Adipose tissue (tissue), 3 donors: ENCODE results near the gene SUSD1. TPM values are rescaled to one million over a fixed set of nuclear protein-coding genes. Genes with fewer than 3 reads are reported as not detected.
"Not testable (repeated sequence)": the region's sequence is repeated elsewhere in the genome, so short reads cannot be mapped to it uniquely, and the experiment has no call there.

ENCODE experiments used
- H3K27ac ChIP-seq: one replicate; pipeline ENCODE4 v1.5.1; 2013; ENCODE audit warnings: low read depth, low read length
- WGBS, 3 donors: extraction: QIAGEN DNeasy Blood & Tissue Kit; methylation state at CpG; one replicate each; pipeline ENCODE4 v1.1.7; 2013; 5-methylcytosine and 5-hydroxymethylcytosine counted together
- polyA plus RNA-seq, 3 donors: library from polyadenylated mRNA; stranded (reverse); fragments of 200-250 nt; gene quantifications; one replicate each; pipeline ENCODE4 v1.2.3, GENCODE V29; 2013
- donor health status: healthy with polysubstance abuse.
- donor health status: Bipolar disorder and iron deficiency.
- donor health status: healthy.

Gene SUSD1
- polyA plus RNA-seq, result 1 to 10 TPM; 2.9 to 6.5 (median 5.7) TPM

DNA sequence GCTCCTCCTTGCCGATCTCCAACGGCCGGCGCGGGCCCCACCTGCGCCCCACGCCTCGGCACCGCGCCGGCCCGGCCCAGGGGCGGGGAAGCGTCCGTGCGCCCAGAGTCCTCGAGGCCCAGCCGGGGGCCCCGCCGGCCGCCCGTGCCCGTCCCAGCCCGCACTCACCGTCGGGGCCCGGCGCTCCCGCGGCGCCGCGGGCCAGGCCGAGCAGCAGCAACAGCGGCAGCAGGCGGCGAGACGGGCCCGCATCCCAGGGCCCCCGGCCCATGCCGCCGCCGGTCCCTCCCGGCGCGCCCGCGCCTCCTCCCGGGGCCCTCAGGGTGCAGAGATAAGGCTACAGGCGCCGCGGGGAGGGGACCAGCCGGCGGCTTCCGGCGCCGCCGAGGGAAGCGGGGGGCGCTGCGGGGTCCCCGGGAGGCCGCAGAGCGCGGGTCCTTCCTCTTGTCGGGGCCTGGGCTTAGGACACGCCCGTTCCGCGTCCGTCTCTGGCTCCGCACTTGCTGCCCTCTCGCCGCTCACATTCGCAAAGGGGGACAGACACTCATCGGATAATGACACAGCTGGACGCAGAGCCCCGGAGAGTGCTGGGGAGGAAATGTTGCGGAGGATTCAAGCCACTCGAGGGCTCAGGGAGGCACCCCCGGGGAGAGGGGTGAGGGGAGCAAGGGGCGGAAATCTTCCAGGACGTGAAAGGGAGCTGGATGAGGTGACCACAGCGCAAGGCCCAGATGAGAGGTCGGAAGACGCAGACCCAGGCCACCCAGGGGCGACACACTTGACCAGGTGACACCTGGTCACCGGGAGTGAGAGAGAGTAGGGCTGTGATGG is at the start of gene SUSD1:
Gene SUSD1, minus strand, starts transcription at position 333 of the 831 bp plus-strand sequence. Its CDS starts 62 bp downstream, at position 271.
- whole genome bisulfite sequencing, 3 donors, result 3 to 5% (median 3%) methylated on average over 55 to 88 of the region's 88 CpGs
- H3K27ac ChIP-seq, result no peak within 1 kb of the TSS

DNA sequence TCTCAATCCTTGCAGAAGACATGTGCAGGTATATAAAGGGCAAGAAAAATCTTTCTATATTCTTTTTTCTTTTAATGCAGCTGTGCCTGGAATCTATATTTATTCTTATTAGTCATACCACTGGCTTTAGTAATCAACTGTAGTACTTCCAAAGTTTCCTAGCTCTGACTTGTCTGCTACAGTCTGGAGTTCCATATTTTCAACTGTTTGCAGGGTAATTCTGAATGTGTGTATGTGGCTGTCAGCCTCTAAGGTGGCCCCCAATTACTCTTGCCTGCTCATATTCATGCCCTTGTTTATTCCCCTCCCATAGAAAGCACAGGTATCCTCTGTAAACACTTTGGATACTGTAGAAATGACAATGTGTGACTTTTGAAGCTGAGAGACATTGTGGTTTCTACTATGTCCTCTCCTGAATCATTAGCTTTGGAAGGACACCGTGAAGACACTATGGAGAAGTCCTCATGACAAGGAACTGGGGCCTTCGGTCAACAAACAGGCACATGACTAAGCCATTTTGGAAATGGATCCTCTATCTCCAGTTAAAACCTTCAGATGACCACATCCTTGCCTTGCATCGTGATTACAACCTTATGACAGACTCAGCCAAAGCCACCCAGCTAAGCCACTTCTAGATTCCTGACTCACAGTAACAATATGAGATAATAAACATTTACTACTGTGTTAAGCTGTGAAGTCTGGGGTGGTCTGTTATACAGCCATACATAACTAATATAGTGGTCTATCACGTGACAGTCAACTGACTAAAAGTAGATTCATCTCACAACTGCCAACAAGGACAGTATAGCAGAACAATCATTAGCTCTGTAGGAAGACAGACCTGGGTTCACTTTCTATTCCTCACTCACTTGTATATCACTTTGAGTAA is 49.5 kb upstream of the SUSD1 start:
- 89 to 96% (median 90%) methylated on average over 4 of the region's 4 CpGs for WGBS, 3 donors
- no peak overlapping the region for H3K27ac ChIP-seq

DNA sequence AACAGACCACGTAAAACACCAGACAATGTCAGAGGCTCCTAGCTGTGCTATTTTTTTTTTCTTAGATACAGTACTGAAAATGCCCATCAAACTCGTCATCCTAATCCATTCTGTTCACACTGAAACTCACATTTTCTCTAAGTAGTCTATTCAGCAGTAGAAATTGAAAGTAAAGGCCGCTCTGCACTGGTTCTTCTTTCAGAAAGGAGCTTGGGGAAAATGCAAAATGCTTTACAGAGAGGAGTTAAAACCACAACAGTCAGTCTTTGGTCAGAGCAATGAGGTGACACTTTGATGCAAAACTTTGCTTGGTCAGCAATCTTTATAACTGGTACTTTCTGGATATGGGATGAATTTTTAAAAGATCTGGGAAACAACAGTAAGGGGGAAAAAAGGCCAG is 43.8 kb upstream of the SUSD1 start:
- WGBS, 3 donors, result 84 to 90% (median 85%) methylated on average over 3 of the region's 3 CpGs
- no peak overlapping the region for H3K27ac ChIP-seq

DNA sequence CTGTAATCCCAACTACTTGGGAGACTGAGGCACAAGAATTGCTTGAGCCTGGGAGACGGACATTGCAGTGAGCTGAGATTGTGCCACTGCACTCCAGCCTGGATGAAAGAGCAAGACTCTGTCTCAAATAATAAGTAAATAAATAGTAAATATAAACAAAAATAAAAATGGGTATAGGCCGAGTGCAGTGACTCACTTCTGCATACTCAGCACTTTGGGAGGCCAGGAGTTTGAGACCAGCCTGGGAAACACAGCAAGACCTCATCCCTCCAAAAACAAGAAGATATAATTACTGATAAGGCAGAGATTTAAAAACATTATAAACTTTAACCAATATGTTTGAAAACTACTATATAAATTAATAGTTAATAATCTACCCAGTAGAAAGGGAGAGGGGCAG is 37.8 kb upstream of the SUSD1 start:
- 94 to 99% (median 95%) methylated on average over 2 of the region's 2 CpGs for WGBS, 3 donors
- no peak overlapping the region for H3K27ac ChIP-seq

DNA sequence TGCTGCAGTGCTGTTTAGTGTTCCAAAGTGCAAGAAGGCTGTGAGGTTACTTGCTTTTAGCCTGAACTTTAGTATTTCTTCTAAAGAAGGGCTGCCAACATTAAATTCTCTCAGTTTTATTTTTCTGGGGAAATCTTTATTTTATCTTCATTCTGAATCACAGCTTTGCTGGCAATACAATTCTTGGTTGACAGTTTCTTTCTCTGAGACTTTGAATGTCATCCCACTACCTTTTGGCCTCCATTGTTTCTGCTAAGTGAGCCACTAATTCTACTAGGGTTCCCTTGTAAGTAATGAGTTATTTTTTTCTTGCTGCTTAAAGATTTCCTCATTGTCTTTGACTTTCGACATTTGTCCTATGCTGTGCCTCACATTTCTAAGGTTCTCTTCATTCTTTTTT is 32.4 kb upstream of the SUSD1 start:
- WGBS, 3 donors, result 98 to 100% (median 100%) methylated on average over 1 of the region's 1 CpG
- no peak overlapping the region for H3K27ac ChIP-seq

DNA sequence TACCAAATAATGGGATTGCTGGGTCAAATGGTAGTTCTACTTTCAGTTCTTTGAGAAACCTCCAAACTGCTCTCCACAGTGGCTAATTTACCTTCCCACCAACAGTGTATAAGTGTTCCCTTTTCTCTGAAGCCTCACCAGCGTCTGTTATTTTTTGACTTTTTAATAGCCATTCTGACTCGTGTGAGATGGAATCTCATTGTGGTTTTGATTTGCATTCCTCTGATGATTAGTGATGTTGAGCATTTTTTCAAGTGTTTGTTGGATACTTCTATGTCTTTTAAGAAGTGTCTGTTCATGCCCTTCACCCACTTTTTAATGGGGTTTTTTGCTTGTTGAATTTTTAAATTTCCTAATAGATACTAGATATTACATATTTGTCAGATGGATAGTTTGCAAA is 28.4 kb upstream of the SUSD1 start:
- H3K27ac ChIP-seq, result no peak overlapping the region
- WGBS, 3 donors, result 76 to 85% (median 80%) methylated on average over 2 of the region's 2 CpGs

DNA sequence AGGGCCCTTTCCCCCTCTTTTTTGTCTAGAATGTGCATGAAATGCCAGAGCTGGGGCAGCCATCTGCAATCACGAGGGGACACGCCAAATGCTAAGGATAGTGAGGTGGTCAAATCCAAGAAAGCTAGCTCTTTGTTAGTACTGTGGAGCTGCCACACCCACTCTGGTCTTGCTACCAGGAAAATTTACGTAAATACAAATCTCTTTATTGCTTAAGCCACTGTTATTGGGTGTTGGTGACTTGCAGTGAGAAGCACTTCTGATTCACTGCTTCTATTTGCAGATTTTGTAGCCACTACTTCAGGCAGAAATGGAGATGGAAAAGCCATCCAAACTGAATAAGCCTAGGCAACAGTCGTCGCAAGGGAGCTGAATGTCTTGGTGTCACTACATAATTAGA is 25.6 kb upstream of the SUSD1 start:
- no peak overlapping the region for H3K27ac ChIP-seq
- 89 to 91% (median 89%) methylated on average over 5 of the region's 5 CpGs for WGBS, 3 donors

DNA sequence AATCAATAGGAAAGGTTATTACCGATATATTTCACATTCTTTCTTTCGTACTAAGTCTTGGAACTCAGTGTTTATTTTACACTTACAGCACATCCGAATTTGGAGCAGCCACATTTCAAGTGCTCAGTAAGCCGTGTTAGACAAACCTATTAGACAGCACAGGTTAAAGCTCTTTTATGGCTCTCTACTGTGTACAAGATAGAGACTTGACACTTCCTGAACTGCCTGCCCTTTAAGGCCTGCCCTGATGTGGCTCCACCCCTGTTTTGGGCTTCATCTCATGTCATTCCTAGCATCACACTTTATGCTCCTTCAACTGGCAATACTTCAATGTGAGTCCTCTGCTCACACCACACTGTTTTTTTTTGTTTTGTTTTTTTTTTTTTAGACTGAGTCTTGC is 23.5 kb upstream of the SUSD1 start:
- no peak overlapping the region for H3K27ac ChIP-seq
- 73 to 83% (median 75%) methylated on average over 4 of the region's 4 CpGs for WGBS, 3 donors

DNA sequence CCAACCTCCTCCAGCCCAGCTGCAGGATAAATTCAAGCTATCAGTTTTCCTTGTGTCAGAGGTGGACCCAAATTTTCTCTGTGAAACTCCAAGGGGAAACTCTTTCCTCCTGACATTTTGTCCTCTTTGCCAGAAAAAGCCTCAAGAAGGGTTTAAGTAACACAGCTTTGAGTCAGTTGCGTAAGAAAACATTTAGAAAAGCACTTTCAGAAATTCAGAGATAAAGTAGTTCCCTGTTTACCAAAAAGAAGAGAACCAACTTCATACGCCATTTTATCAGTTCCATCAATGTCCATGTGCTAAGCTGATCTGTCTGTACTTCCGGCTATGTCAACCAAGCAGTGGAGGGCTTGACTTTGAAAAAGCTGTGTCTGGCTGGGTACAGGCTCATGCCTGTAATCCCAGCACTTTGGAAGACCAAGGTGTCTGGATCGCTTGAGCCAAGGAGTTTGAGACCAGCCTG is 19.9 kb upstream of the SUSD1 start:
- WGBS, 3 donors, result 69 to 86% (median 72%) methylated on average over 4 of the region's 4 CpGs
- no peak overlapping the region for H3K27ac ChIP-seq

DNA sequence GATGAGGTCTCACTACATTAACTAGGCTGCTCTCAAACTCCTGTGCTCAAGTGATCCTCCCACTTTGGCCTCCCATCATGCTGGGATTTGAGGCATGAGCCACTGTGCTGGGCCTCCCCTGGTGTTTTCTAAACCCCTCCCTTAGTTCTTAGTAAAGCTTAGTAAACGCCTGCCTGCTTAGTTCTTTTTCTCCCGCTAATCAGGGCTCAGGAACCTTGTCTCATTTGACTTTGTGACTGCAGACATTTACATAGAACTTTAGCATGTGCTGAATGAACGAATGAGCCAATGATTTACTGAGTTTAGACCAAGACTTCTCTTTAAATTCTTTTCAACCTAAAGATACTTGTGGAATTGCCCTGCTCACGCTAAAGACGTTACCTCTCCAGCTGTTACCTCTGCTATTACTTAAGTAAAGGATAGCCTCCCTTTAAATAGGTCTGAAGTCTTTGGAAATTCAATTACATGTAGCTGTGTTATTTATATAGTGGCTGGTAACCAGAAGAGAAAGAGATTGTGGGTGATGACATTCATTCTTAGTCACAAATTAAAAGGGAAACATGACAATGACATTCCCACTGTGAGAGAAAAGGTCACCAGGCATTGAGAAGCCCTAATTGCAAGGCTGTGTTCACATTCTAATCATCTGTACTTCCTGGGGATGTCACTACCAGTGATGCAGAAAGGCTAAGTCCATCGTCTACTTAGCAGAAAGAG is 18.6 kb upstream of the SUSD1 start:
- no peak overlapping the region for H3K27ac ChIP-seq
- 86 to 89% (median 87%) methylated on average over 6 of the region's 6 CpGs for WGBS, 3 donors

DNA sequence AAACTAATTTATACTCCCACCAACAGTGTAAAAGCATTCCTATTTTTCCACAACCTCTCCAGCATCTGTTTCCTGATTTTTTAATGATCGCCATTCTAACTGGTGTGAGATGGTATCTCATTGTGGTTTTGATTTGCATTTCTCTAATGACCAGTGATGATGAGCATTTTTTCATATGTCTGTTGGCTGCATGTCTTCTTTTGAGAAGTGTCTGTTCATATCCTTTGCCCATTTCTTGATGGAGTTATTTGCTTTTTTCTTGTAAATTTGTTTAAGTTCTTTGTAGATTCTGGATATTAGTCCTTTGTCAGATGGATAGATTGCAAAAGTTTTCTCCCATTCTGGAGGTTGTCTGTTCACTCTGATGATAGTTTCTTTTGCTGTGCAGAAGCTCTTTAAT is 15.2 kb upstream of the SUSD1 start:
- 94 to 100% (median 95%) methylated on average over 1 of the region's 1 CpG for WGBS, 3 donors
- not testable (repeated sequence) for H3K27ac ChIP-seq

DNA sequence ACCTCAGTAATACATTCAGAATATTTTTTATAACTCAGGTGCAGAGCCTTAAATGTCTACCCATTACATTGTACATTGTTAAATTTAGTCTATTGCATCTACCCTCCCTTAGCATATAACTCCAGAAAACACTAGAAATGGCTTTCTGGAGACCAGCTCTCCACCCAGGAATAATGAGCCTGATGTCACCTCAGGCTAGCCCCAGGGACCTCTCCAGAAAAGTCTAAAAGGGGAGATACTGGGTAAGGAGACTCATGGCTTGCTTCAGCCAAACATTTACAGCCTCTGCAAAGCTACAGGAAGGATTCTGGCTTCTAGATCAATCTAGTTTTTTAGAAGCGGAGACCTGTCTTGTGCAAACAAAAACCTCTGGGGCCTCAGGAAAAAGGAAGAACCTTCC is 13.8 kb upstream of the SUSD1 start:
- WGBS, 3 donors, result 76 to 100% (median 92%) methylated on average over 1 of the region's 1 CpG
- H3K27ac ChIP-seq, result no peak overlapping the region

DNA sequence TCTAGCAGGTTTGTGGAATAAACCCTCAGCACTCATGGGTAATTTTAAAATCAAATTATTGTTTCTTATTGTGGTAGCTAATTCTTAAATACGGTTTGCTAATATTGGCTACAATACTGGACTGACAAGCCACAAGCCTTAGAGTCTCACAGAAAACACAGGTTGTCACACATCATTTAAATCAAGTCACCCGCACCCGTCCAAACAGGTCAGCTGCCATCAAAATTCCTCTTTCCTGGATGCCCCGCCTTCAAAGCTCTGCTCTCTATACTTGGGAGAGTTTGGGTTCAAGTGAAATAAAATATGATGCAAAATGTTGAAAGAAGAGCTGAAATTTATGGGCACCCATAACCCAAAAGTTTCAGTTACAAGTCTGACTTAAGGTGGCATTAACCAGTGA is 12.3 kb upstream of the SUSD1 start:
- 80 to 91% (median 91%) methylated on average over 4 of the region's 4 CpGs for WGBS, 3 donors

DNA sequence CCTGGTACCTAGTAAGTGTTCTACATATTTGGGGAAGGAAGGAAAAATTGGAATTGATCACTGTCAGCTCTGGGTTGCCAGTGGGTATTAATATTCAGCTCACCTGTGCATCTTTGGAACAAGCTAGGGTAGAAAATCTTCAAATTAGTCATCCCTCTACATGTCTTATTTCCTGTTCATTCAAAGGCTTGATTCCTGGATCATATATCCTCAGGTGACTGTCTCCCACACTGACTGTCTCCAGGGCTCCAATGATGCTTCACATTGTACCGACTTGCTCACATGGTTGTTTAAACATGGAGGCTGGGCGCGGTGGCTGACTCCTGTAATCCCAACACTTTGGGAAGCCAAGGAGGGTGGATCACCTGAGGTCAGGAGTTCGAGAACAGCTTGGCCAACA is 11.6 kb upstream of the SUSD1 start:
- WGBS, 3 donors, result 94 to 97% (median 95%) methylated on average over 4 of the region's 4 CpGs

More for the DNA sequence above, 12.3 kb upstream of the SUSD1 start:
- no peak overlapping the region for H3K27ac ChIP-seq

DNA sequence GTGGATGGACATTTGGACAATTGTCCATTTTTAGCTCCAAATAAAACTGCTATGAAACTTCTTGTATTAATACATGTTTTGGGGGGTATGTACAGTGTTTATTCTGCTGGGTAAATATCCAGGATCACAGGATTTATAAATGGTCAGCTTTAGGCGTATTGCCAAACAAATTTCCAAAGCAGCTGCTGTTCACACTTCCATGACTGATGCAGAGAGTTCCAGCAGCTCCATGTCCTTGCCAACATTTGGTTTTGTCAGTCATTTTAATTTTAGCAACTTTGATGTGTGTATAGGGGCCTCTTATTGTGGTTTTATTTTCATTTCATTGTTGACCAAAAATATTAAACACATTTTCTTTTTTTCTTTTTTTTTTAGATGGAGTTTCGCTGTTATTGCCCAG is 9.8 kb upstream of the SUSD1 start:
- H3K27ac ChIP-seq, result no peak overlapping the region
- WGBS, 3 donors, result 83 to 98% (median 93%) methylated on average over 2 of the region's 2 CpGs

More for the DNA sequence above, 11.6 kb upstream of the SUSD1 start:
- no peak overlapping the region for H3K27ac ChIP-seq

DNA sequence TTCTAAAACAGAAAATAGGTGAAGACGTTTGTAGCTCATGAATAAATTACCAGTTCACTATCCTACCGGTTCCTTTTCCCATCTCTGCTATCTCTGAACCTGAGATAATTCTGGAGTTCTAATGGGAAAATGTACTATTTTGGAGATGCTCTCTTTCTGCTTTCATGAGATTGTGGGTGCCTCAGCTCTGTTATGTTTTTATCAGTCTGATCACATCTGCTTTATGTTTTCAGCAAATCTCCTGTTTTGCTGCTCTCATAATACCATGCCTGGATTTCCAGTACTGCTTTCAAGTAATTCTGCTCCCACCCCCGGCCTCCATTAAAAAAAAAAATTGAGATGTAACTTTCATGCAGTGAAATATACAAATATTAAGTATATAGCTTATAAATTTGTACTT is 9.1 kb upstream of the SUSD1 start:
- WGBS, 3 donors, result 76 to 85% (median 84%) methylated on average over 3 of the region's 3 CpGs
- H3K27ac ChIP-seq, result no peak overlapping the region

DNA sequence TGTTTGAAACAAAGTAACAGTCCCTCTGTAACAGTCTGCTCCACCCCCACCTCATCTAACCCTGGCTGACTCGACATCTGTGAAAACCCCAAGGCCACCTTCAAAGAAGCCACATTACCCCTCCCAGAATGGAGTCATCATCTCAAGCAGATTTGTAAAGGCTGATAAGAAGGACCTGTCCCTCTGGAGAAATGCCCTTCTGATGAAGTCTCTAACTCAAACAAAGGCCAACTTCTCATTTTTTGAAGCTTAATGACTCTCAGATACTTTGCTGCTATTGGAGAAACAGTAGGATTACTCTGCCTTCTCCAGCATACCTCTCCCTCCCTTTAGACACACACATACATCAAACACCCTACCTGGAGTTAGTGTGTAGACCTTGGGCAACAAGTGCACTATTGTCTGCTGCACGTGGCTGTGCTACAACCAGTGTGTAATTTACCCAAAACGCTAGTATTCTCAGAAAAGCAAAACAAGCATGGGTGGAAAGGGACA is 5.3 kb upstream of the SUSD1 start:
- WGBS, 3 donors, result 19 to 28% (median 21%) methylated on average over 3 of the region's 3 CpGs
- no peak overlapping the region for H3K27ac ChIP-seq

DNA sequence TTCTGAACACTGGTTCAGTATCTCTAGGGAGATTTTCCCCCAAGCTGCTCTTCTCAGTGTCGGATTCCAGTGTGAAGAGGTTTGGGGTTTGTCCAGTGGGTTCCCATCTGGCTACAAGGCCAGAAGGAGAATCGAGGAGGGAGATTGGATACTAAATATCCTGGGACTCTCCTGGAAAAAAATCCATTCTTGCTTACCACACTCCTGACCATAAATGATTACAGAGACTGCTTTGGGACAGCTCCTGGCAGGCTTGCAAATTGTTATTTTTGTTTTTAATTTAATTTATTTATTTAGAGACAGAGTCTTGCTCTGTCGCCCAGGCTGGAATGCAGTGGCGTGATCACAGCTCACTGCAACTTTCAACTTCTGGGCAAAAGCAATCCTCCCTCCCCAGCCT is 4.7 kb upstream of the SUSD1 start:
- WGBS, 3 donors, result 62 to 78% (median 67%) methylated on average over 4 of the region's 4 CpGs
- H3K27ac ChIP-seq, result no peak overlapping the region
